ENCODE data around the gene HPSE. TPM values are rescaled to one million over a fixed set of nuclear protein-coding genes. Genes with fewer than 3 reads are reported as not detected.

Gene HPSE
- total and polyA plus RNA-seq, 2 experiments from 2014 or later: 2.2 to 2.9 TPM

DNA sequence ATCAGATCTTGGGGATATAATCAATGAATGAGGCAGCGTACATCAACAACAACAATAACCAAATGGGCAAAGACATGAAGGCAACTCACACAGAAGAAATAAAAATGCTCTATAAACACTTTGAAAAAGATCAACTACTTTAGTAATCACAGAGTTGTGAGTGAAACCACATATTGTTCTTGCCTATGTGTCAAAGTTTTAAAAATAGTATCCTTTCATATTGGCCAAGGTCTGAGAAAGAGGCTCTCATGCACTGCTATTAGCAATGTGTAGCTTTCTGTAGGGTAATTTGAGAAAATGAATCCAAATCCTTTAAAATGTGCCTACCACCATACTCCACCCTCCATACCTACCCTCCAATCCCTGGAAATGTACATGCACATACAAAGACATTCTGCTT, 75.1 kb downstream of the HPSE start:
- Histone ChIP-seq H3K36me3 (ENCODE audit: insufficient read depth) (no peaks in the 10 kb centered on the region), H3K79me2 (replicated peaks; ENCODE audit: insufficient read depth) (no peaks in the 10 kb centered on the region), H3K27ac (ENCODE audit: low read depth) (no peak overlapping the region), H3K4me3 (no peak overlapping the region), H3K4me1 (ENCODE audit: insufficient read depth) (no peaks in the 10 kb centered on the region), H3K27me3 (ENCODE audit: insufficient read depth) (no peaks in the 10 kb centered on the region), H3K9me2 (ENCODE audit: insufficient read depth) (no peaks in the 10 kb centered on the region), H2AFZ (no peak overlapping the region), H3F3A (replicated peaks; ENCODE audit: low read depth) (no peaks in the 10 kb centered on the region), H3K4me2 (no peak overlapping the region), H4K20me1 (replicated peaks; ENCODE audit: insufficient read depth) (peaks cover 7% of the 10 kb centered on the region; the same call in 1 of the 2 replicates)
- peaks cover 5% of the 10 kb centered on the region; the same call in 1 of the 3 replicates for H3K36me3 Mint-ChIP-seq (ENCODE audit: low read depth)
- H3K27ac Mint-ChIP-seq: no peak overlapping the region
- DNase-seq (ENCODE audit: low spot score) (no peak), ATAC-seq (no peak)
- H3K9me3 Mint-ChIP-seq: no peaks in the 10 kb centered on the region
- no peak overlapping the region for H3K4me3 Mint-ChIP-seq
- H3K4me1 Mint-ChIP-seq: no peaks in the 10 kb centered on the region
- H3K27me3 Mint-ChIP-seq (ENCODE audit: insufficient read depth, low read depth, poor library complexity): peaks cover 1% of the 10 kb centered on the region
- TF ChIP-seq ETS1 (IDR thresholded peaks at IDR 0.05) (no peak), JUNB (IDR thresholded peaks at IDR 0.05; ENCODE audit: unreplicated experiment) (no peak), EZH2 (IDR thresholded peaks at IDR 0.05; ENCODE audit: low read depth, unreplicated experiment) (no peak), EZH2phosphoT487 (IDR thresholded peaks at IDR 0.05; ENCODE audit: unreplicated experiment) (no peak), ZNF114 (CRISPR knock-in tag; IDR thresholded peaks at IDR 0.05) (no peak), NANOG (IDR thresholded peaks at IDR 0.05; ENCODE audit: borderline replicate concordance) (no peak), POLR2AphosphoS5 (IDR thresholded peaks at IDR 0.05; ENCODE audit: low read depth) (no peak), CTCF (conservative IDR thresholded peaks at IDR 0.05; ENCODE audit: low read depth in 2 of 2) (no peak), ZNF331 (CRISPR knock-in tag; IDR thresholded peaks at IDR 0.05; ENCODE audit: low read depth) (no peak), STAT1 (IDR thresholded peaks at IDR 0.05; ENCODE audit: unreplicated experiment) (no peak), CREB1 (CRISPR knock-in tag; IDR thresholded peaks at IDR 0.05; ENCODE audit: low read depth) (no peak), REST (IDR thresholded peaks at IDR 0.05; ENCODE audit: unreplicated experiment) (no peak)
- TF ChIP-seq, protein P1, sequence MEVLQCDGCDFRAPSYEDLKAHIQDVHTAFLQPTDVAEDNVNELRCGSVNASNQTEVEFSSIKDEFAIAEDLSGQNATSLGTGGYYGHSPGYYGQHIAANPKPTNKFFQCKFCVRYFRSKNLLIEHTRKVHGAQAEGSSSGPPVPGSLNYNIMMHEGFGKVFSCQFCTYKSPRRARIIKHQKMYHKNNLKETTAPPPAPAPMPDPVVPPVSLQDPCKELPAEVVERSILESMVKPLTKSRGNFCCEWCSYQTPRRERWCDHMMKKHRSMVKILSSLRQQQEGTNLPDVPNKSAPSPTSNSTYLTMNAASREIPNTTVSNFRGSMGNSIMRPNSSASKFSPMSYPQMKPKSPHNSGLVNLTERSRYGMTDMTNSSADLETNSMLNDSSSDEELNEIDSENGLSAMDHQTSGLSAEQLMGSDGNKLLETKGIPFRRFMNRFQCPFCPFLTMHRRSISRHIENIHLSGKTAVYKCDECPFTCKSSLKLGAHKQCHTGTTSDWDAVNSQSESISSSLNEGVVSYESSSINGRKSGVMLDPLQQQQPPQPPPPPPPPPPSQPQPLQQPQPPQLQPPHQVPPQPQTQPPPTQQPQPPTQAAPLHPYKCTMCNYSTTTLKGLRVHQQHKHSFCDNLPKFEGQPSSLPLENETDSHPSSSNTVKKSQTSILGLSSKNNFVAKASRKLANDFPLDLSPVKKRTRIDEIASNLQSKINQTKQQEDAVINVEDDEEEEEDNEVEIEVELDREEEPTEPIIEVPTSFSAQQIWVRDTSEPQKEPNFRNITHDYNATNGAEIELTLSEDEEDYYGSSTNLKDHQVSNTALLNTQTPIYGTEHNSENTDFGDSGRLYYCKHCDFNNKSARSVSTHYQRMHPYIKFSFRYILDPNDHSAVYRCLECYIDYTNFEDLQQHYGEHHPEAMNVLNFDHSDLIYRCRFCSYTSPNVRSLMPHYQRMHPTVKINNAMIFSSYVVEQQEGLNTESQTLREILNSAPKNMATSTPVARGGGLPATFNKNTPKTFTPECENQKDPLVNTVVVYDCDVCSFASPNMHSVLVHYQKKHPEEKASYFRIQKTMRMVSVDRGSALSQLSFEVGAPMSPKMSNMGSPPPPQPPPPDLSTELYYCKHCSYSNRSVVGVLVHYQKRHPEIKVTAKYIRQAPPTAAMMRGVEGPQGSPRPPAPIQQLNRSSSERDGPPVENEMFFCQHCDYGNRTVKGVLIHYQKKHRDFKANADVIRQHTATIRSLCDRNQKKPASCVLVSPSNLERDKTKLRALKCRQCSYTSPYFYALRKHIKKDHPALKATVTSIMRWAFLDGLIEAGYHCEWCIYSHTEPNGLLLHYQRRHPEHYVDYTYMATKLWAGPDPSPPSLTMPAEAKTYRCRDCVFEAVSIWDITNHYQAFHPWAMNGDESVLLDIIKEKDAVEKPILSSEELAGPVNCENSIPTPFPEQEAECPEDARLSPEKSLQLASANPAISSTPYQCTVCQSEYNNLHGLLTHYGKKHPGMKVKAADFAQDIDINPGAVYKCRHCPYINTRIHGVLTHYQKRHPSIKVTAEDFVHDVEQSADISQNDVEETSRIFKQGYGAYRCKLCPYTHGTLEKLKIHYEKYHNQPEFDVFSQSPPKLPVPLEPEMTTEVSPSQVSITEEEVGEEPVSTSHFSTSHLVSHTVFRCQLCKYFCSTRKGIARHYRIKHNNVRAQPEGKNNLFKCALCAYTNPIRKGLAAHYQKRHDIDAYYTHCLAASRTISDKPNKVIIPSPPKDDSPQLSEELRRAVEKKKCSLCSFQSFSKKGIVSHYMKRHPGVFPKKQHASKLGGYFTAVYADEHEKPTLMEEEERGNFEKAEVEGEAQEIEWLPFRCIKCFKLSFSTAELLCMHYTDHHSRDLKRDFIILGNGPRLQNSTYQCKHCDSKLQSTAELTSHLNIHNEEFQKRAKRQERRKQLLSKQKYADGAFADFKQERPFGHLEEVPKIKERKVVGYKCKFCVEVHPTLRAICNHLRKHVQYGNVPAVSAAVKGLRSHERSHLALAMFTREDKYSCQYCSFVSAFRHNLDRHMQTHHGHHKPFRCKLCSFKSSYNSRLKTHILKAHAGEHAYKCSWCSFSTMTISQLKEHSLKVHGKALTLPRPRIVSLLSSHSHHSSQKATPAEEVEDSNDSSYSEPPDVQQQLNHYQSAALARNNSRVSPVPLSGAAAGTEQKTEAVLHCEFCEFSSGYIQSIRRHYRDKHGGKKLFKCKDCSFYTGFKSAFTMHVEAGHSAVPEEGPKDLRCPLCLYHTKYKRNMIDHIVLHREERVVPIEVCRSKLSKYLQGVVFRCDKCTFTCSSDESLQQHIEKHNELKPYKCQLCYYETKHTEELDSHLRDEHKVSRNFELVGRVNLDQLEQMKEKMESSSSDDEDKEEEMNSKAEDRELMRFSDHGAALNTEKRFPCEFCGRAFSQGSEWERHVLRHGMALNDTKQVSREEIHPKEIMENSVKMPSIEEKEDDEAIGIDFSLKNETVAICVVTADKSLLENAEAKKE (CRISPR knock-in tag; IDR thresholded peaks at IDR 0.05): no peak

Measured in GM23338 (cell line).